Head of caudate nucleus (tissue), 42 donors: ENCODE measurements around the gene GALNT9.
"Not testable (repeated sequence)": the region's sequence is repeated elsewhere in the genome, so short reads cannot be mapped to it uniquely, and the experiment has no call there.

Source experiments
- DNase-seq, 42 donors: peaks; one replicate each; pipeline versions ENCODE4 v3.0.0 to v3.0.0-alpha.2; 2020 to 2021; ENCODE audit warnings: mixed read lengths in 7 of 42
- intact Hi-C: fragments of 100-400 bp; cut with DNase I; formaldehyde crosslinking; loops from one replicate; pipeline ENCODE4 v1.15.0; 2022

The GALNT9 gene

DNA sequence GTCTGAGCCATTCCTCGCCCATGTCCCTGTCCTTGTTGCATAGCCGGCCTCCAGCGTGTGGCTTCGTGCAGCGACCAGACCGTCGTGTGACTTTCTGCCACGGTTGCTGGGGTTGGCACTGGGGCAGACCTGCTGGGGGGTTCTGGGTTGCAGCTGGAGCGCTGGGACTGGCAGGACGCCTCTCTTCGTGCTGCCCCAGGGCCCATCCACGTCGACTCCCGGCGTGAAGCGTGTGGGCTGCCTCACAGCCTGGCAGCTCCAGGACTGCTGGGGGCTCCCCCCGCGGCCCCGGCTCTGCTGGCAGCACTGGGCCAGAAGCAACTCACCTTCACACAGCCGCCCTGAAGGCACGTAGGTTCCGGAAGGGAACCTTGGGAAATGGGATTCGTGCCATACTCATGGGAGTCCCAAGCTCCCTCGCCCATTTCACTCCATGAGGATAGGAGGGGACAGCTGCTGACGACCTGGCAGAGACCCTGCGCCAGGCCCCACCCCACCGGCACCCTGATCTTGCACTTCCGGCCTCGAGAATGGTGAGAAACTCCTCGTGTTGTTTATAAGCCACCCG lies 51.9 kb downstream of the GALNT9 start:
- intact Hi-C loops: no loop called here
- no peak for DNase-seq

- intact Hi-C loops: no loop called here
- no peak for DNase-seq
Observed at GRCh38 chr12:132276827-132277373, 52.5 kb downstream of the GALNT9 start.

DNA sequence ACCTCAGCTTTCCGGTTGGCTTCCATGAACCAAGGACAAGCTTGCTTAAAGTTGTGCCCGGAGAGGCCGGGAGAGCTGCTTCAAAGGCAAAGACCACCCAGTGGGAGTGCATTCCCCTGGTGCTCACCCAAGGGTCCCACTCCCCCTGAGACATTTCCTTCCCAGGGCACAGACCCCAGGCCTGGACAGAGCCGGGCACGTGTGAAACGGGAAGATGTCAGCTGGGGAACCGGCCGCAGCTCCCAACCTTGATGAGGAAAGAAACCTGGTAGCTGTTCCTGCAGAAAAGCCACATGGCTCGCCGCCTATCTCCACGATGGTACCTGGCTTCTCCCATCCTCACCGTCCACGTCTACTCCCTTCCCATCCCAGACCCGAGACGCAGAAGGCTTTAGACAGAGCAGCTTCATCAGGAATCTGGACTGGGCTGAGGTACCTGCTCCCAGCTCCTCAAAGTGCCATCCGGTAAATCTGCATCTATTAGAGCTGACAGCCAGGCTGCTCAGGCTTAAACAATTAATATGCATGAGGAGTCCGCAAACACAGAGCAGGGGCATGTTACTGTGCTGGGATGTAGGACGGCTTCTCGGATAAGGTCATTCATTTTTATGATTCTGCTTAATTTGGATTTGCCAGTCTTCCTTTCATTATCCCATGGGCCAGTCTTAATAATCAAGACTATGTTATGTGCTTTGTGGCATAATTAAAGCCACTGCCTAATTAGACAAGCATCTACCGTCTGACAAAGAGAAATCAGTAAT lies 53.1 kb downstream of the GALNT9 start:
- intact Hi-C loops: no loop called here
- no peak for DNase-seq

DNA sequence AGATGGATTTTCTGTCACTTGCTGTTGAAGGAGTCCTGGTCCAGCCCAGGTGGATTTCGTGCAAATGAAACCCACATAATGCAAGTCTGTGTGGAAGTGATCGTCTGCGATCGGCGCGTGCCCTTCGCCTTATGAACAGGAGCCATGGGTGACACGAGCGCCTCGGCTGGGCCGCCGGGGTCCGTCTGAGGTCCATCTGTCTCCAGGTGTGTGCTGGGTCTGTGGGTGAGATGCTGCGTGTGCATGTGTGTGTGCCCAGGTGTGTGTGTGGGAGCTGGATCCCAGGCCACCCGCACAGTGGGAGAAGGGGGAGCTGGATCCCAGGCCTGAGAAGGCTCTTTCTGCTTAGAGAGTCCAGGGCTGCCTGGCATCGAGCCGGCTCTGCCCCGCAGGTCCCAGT lies 53.8 kb downstream of the GALNT9 start:
- intact Hi-C loops: no loop called here
- no peak for DNase-seq

DNA sequence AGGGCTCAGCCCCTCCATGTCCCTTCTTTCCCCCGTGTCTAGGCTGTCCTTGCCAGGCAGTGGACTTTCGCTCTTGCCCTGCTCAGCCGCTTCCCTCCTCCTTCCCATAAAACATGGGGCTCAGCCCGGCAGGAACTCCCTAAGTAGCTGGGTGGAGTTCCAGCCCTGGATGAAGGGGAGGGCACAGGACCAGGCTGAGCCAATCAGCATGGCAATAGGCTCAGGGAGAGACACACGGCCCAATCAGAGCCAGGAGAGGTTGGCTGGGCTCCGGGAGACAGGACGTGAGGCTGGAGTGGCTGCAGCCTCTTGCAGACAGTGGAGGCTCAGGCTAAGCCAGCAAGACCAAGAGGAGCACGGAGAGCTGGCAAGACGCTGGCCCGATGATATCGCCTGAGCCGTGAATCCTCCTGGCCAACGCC lies 54.3 kb downstream of the GALNT9 start:
- intact Hi-C loops: no loop called here
- DNase-seq: no peak

GRCh38 chr12:132273992-132274334 lies 55.4 kb downstream of the GALNT9 start:
- DNase-seq: no peak

DNA sequence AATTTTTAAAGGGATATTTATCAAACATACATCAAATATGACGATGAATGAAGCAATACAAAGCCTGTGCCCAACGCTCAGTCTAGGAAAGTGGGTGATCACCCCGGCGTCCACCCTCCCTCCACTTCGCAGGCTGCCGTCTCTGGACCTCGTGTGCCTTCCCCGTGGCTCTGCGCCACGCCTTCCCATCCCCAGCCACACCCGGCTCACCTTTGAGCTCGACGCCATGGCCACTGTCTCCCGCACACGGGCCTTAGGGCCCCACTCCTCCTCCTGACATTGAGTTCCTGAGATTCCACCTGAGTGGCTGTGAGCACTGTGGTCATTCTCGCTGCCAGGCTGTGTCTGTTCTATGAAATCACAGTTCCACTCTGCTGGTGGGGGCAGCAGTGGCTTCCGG lies 56.7 kb downstream of the GALNT9 start:
- intact Hi-C loops: no loop called here
- DNase-seq: no peak

More at GRCh38 chr12:132273992-132274334, 55.4 kb downstream of the GALNT9 start:
- intact Hi-C loops: no loop called here

- intact Hi-C loops: no loop called here
- DNase-seq: no peak
Observed at GRCh38 chr12:132271755-132272092, 57.7 kb downstream of the GALNT9 start.

GRCh38 chr12:132270969-132271754 lies 58.2 kb downstream of the GALNT9 start:
- peak in 9 of 42 donors; percentile 16 to 48 (median 31) for DNase-seq
- intact Hi-C loops: no loop called here

DNA sequence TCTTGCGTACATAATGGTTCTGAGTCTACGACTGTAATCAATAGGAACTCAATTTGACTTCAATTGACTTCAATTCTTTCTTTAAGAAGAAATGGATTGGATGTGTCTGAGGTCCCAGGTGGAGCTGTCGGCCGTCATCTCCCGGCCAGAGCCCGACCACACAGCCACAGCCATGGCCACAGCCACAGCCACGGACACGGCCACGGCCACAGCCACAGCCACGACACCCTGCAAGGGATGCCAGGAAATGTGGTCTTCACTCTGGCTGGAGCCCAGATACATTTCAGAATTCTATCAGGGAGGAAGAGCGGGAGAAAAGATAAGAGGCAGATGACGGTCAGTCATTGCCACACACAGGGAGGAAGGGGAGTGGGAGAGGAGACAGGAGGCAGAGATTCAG lies 58.9 kb downstream of the GALNT9 start:
- intact Hi-C loops: no loop called here
- DNase-seq: no peak

DNA sequence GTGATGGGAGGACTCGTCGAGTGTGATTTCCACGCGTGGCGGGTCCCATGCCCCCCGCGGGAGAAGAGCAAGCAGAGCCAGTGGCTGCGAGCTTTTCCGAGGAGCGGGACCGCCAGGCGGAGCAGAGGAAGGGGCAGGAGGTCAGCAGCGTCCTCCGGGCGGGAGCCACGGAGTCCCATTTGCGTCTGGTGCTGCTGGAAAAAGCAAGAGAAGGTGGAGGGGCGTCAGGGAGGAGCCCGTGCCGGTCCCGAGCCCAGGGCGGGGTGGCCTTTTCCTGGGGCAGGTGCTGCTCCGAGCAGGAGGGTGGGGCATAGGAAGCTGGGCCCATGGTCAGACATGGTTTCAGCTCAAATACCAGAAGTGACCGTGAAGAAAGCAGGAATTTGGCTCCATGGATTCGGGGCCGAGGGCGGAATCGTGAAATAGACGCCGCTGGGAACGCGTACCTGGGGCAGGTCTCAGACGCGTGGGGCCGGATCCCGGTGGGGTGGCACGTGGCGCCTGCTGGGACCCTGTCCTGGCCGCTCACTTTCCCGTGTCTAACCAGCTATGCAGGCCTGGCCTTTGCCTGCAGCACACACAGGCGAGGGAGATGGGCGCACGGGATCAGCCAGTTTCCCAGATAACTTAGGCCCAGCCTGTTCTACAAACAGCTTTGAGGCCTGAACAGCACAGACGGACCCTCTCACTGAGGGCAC lies 60.0 kb downstream of the GALNT9 start:
- DNase-seq: no peak
- intact Hi-C loops: no loop called here

DNA sequence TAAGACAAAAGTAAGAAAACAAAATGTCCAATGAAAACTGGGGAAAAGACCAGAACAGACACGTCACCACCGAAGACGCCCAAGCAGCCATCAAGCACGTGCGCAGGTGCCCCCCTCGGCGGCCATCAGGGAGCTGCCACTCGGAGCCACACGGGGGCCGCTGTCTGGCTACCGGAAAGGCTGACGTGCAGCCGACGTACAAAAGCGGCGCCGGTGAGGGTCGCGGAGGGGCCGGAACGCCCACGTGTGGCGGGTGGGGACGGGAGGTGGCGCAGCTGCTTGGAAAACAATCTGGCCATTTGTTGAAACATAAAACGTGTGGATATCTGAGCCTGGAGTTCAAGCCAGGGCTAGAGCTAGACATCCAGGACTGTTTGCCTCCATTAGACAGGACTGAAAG lies 60.7 kb downstream of the GALNT9 start:
- DNase-seq: no peak
- intact Hi-C loops: no loop called here

DNA sequence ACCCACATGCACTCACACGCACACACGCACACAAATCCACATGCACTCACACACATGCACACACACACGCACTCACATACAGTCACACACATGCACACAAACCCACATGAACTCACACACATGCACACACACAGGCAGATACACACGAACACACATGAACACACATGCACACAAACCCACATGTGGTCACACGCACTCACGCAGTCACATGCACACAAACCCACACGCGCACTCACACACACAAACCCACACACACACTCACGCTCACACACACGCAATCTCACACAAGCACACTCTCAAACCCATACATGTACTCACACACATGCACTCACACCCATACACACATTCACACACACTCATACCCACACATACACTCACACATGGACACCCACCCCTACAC lies 61.5 kb downstream of the GALNT9 start:
- DNase-seq: no peak
- intact Hi-C loops: no loop called here

DNA sequence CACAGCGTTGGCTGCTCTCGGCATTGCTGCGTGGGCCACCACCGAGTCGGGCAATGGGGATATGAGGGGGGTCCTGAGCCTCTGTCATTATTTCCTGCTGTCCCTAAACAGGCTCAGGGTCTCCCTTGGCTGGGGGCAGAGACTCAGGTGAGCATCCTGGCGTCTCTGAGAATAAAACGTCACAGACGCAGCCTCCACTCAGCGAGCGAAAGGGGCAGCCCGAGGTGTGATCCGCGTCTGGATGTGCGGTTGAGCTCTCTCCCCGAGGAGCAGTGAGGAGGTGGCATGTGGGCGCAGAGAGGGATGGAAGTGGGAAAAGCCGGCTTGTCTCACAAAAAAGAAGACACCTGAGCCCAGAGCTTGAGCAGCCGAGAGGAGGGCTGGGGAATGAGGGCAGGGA lies 62.6 kb downstream of the GALNT9 start:
- intact Hi-C loops: no loop called here
- no peak for DNase-seq

DNA sequence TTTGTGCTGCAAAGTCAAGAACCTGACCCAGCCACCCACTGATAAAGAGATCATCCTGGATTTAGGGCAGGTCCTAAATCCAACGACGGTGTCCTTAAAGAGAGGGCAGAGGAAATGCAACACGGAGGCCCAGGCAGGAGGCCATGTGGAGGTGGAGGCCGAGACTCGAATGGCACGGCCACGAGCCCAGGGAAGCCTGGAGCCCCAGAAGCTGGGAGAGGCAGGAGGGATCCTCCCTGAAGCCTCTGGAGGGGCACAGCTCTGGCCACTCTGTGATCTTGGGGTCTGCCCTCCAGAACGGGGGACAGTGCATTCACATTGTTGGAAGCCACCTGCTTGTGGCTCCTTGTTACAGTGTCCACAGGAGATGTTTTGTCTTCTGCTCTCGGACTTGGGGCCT lies 63.0 kb downstream of the GALNT9 start:
- intact Hi-C loops: no loop called here
- DNase-seq: no peak

DNA sequence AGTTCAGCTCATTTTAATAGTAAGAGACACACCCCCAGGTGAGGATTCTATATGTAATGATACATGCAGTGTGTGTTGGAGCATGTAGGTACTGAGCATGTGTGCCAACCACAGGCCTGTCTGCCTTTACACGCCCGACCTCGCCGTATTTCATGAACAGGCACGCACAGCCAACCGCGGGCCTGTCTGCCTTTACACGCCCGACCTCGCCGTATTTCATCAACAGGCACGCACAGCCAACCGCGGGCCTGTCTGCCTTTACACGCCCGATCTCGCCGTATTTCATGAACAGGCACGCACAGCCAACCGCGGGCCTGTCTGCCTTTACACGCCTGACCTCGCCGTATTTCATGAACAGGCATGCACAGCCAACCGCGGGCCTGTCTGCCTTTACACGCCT lies 63.6 kb downstream of the GALNT9 start:
- intact Hi-C loops, DNase-seq: not testable (repeated sequence)

DNA sequence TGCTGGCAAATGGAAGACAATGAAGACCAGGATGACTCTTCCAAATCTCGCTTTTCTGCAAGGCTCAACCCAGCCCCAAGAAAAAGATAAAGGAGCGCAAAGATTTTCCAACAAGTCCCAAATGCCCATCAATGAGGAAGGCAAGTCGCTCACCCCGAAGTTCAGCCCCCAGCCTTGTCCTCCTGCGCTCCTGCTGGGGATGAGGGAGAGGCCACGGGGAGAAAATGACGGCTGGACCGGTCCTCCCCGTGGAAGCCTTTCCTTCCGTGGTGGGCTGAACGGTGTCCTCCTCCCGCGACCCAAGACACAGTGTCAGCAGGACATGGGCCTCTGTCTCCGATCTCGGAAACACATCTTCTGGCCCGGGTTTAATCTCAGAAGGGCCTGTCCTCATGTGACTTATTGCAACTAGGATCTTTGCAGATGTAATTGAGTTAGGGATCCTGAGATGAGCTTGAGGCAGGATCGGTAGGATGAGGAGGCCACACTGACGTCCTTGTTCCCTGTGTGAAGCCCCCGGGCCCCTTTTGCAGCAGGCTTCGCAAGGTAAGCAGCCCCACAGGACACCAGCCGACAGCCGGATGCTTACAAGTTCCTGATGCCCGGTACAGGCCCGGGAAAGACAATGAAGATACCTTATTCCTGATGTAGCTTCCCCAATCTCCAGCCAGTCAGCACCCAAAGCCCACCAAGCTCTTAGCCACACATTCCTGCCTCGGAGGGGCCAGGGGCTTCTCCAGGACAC lies 64.2 kb downstream of the GALNT9 start:
- intact Hi-C loops: no loop called here
- DNase-seq: no peak

GRCh38 chr12:132264086-132265010 lies 65.0 kb downstream of the GALNT9 start:
- intact Hi-C loops: no loop called here
- no peak for DNase-seq
